Neural cell (in vitro differentiated cells): ENCODE data around the gene UBR2. TPM values are rescaled to one million over a fixed set of nuclear protein-coding genes. Genes with fewer than 3 reads are reported as not detected.
A peak's percentile ranks its signal among the peaks of the same experiment; 100 is the strongest.

Experiments
- H2AFZ ChIP-seq: fragments of 200-600, 300-800 bp; sonication (generic), shearing (Covaris generic); 2 replicates; pipeline ENCODE4 v1.6.0; 2014; ENCODE audit warnings: low read depth, mild to moderate bottlenecking, antibody characterized with exemption, low read length, moderate library complexity
- H3F3A ChIP-seq: fragments of 200-600 bp; shearing (Covaris generic); 2 replicates; pipeline ENCODE4 v1.6.1; 2016; ENCODE audit warnings: mild to moderate bottlenecking, moderate library complexity, mixed read lengths, antibody characterized with exemption, low read length; ENCODE audit not compliant: insufficient read depth, poor library complexity, severe bottlenecking
- H3K27ac ChIP-seq: fragments of 200-600, 300-800 bp; sonication (generic), shearing (Covaris generic); 2 replicates; pipeline ENCODE4 v1.5.1; 2014; ENCODE audit warnings: mild to moderate bottlenecking, low read length, moderate library complexity
- H3K27me3 ChIP-seq: fragments of 300-800, 200-600 bp; sonication (generic), shearing (Covaris generic); 2 replicates; pipeline ENCODE4 v1.6.0; 2014; ENCODE audit warnings: mild to moderate bottlenecking, low read depth, low read length, moderate library complexity; ENCODE audit not compliant: insufficient read depth
- H3K36me3 ChIP-seq: fragments of 300-800, 200-600 bp; sonication (generic), shearing (Covaris generic); 2 replicates; pipeline ENCODE4 v1.5.1; 2014; ENCODE audit warnings: mild to moderate bottlenecking, antibody characterized with exemption, low read length, moderate library complexity; ENCODE audit not compliant: insufficient read depth
- H3K4me2 ChIP-seq: fragments of 300-800, 200-600 bp; sonication (generic), shearing (Covaris generic); 2 replicates; pipeline ENCODE4 v1.6.0; 2014; ENCODE audit warnings: mild to moderate bottlenecking, low read length
- H3K4me3 ChIP-seq: fragments of 300-800, 200-600 bp; sonication (generic), shearing (Covaris generic); 2 replicates; pipeline ENCODE4 v1.5.1; 2014; ENCODE audit warnings: mild to moderate bottlenecking, low read length, moderate library complexity
- H3K79me2 ChIP-seq: fragments of 200-600 bp; shearing (Covaris generic); replicated peaks from 2 replicates; pipeline ENCODE4 v1.6.0; 2014; ENCODE audit warnings: mild to moderate bottlenecking, low read length, moderate library complexity; ENCODE audit not compliant: insufficient read depth
- H3K9ac ChIP-seq: fragments of 300-800, 200-600 bp; sonication (generic), shearing (Covaris generic); 2 replicates; pipeline ENCODE4 v1.6.1; 2016; ENCODE audit warnings: mild to moderate bottlenecking, low read length, mixed read lengths
- H3K9me2 ChIP-seq: fragments of 200-600 bp; shearing (Covaris generic); 2 replicates; pipeline ENCODE4 v1.6.1; 2016; ENCODE audit warnings: mild to moderate bottlenecking, low read length, mixed read lengths; ENCODE audit not compliant: insufficient read depth
- H3K9me3 ChIP-seq: fragments of 200-600, 300-800 bp; sonication (generic), shearing (Covaris generic); 2 replicates; pipeline ENCODE4 v1.6.1; 2016; ENCODE audit warnings: mild to moderate bottlenecking, mixed run types, low read length, moderate library complexity, mixed read lengths
- H4K20me1 ChIP-seq: fragments of 200-600 bp; shearing (Covaris generic); 2 replicates; pipeline ENCODE4 v1.6.1; 2016; ENCODE audit warnings: mild to moderate bottlenecking, mixed run types; ENCODE audit not compliant: insufficient read depth
- CTCF ChIP-seq: fragments of 450-650 bp; IDR thresholded peaks from 2 replicates; pipeline ENCODE4 v1.5.1; 2014; ENCODE audit warnings: antibody characterized with exemption, mild to moderate bottlenecking, moderate library complexity; ENCODE audit not compliant: poor library complexity, severe bottlenecking
- EP300 ChIP-seq: fragments of 450-650 bp; conservative IDR thresholded peaks from 2 replicates; pipeline ENCODE4 v1.6.1; 2014; ENCODE audit warnings: antibody characterized with exemption, mild to moderate bottlenecking, moderate library complexity; ENCODE audit not compliant: poor library complexity, severe bottlenecking
- POLR2AphosphoS5 ChIP-seq: IDR thresholded peaks from 2 replicates; pipeline ENCODE4 v1.6.1; 2012
- RAD21 ChIP-seq: fragments of 450-650 bp; conservative IDR thresholded peaks from 2 replicates; pipeline ENCODE4 v1.6.1; 2014; ENCODE audit warnings: antibody characterized with exemption, mild to moderate bottlenecking, moderate library complexity
- SMC3 ChIP-seq: fragments of 450-650 bp; conservative IDR thresholded peaks from 2 replicates; pipeline ENCODE4 v1.6.1; 2014; ENCODE audit warnings: antibody characterized with exemption, mild to moderate bottlenecking, moderate library complexity; ENCODE audit not compliant: poor library complexity
- TAF1 ChIP-seq: IDR thresholded peaks from 2 replicates; pipeline ENCODE4 v1.6.1; 2012; ENCODE audit warnings: low read depth
- polyA plus RNA-seq: library from polyadenylated mRNA; depleted of rRNA; stranded (reverse); fragments of >200 nt; gene quantifications from 2 replicates; pipeline ENCODE4 v1.2.3, GENCODE V29; 2014
- TF ChIP-seq, protein P1 (sequence below): IDR thresholded peaks from 2 replicates; pipeline ENCODE4 v1.6.1; 2012; ENCODE audit warnings: borderline replicate concordance

UBR2 gene
- polyA plus RNA-seq, 1 donor from 2014 or later = 24.4 TPM

GRCh38 chr6:42561986-42562385 is 1.8 kb upstream of the UBR2 start:
- H3K27me3 ChIP-seq = no peaks in the 10 kb centered on the region
- H3K9ac ChIP-seq = no peak overlapping the region
- H4K20me1 ChIP-seq = no peaks in the 10 kb centered on the region
- H2AFZ ChIP-seq = no peak overlapping the region
- H3K4me2 ChIP-seq = no peak overlapping the region
- H3K36me3 ChIP-seq = no peaks in the 10 kb centered on the region
- H3K4me3 ChIP-seq = no peak overlapping the region
- H3K79me2 ChIP-seq = peaks cover 24% of the 10 kb centered on the region
- no peaks in the 10 kb centered on the region for H3K9me2 ChIP-seq
- H3K27ac ChIP-seq = no peak overlapping the region
- H3K9me3 ChIP-seq = no peaks in the 10 kb centered on the region
- H3F3A ChIP-seq = peaks cover 10% of the 10 kb centered on the region
- TF ChIP-seq, protein P1, sequence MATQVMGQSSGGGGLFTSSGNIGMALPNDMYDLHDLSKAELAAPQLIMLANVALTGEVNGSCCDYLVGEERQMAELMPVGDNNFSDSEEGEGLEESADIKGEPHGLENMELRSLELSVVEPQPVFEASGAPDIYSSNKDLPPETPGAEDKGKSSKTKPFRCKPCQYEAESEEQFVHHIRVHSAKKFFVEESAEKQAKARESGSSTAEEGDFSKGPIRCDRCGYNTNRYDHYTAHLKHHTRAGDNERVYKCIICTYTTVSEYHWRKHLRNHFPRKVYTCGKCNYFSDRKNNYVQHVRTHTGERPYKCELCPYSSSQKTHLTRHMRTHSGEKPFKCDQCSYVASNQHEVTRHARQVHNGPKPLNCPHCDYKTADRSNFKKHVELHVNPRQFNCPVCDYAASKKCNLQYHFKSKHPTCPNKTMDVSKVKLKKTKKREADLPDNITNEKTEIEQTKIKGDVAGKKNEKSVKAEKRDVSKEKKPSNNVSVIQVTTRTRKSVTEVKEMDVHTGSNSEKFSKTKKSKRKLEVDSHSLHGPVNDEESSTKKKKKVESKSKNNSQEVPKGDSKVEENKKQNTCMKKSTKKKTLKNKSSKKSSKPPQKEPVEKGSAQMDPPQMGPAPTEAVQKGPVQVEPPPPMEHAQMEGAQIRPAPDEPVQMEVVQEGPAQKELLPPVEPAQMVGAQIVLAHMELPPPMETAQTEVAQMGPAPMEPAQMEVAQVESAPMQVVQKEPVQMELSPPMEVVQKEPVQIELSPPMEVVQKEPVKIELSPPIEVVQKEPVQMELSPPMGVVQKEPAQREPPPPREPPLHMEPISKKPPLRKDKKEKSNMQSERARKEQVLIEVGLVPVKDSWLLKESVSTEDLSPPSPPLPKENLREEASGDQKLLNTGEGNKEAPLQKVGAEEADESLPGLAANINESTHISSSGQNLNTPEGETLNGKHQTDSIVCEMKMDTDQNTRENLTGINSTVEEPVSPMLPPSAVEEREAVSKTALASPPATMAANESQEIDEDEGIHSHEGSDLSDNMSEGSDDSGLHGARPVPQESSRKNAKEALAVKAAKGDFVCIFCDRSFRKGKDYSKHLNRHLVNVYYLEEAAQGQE = no peak
- TF ChIP-seq EP300 = no peak
- TF ChIP-seq TAF1 = no peak
- no peak for TF ChIP-seq POLR2AphosphoS5
- TF ChIP-seq RAD21 = no peak
- no peak for TF ChIP-seq CTCF

- Histone ChIP-seq H3K27me3 (no peaks in the 10 kb centered on the region), H3K36me3 (no peaks in the 10 kb centered on the region), H3K9ac (no peak overlapping the region), H3F3A (peaks cover 10% of the 10 kb centered on the region), H3K27ac (no peak overlapping the region), H3K4me2 (no peak overlapping the region), H3K9me2 (no peaks in the 10 kb centered on the region), H3K9me3 (no peaks in the 10 kb centered on the region), H2AFZ (no peak overlapping the region), H4K20me1 (no peaks in the 10 kb centered on the region), H3K4me3 (peak overlapping the region; percentile 99), H3K79me2 (peaks cover 31% of the 10 kb centered on the region)
- TF ChIP-seq SMC3 (no peak), TAF1 (no peak), POLR2AphosphoS5 (no peak)
- TF ChIP-seq, protein P1 = no peak
Observed at GRCh38 chr6:42562788-42563405, 932 bp upstream of the UBR2 start.
